Kidney epithelial cell (primary cell): Measurements from ENCODE around the gene TTLL11. TPM values are rescaled to one million over a fixed set of nuclear protein-coding genes. Genes with fewer than 3 reads are reported as not detected.

Source experiments
- DNase-seq: peaks from one replicate; pipeline ENCODE4 v3.0.0-alpha.2; 2010; ENCODE audit warnings: low read depth
- H3K27me3 ChIP-seq: 2 replicates; pipeline ENCODE4 v1.6.0; 2011; ENCODE audit warnings: low read length; ENCODE audit not compliant: control insufficient read depth, insufficient read depth
- H3K36me3 ChIP-seq: 2 replicates; pipeline ENCODE4 v1.5.1; 2011; ENCODE audit warnings: low read length; ENCODE audit not compliant: control insufficient read depth, insufficient read depth
- H3K4me3 ChIP-seq: 2 replicates; pipeline ENCODE4 v1.5.1; 2011; ENCODE audit warnings: low read depth, mild to moderate bottlenecking, control low read depth, low read length
- CTCF ChIP-seq: IDR thresholded peaks from 2 replicates; pipeline ENCODE4 v1.5.1; 2011; ENCODE audit warnings: mild to moderate bottlenecking, moderate library complexity, low read length, control low read depth, inconsistent platforms; ENCODE audit not compliant: insufficient read depth, poor library complexity, severe bottlenecking
- total RNA-seq: library from RNA; depleted of rRNA; stranded (reverse); fragments of >200 nt; gene quantifications from 2 replicates; pipeline ENCODE4 v1.2.3, GENCODE V29; 2015

TTLL11 gene
- total RNA-seq, 1 donor from 2014 or later = 4.2 TPM

- no peak for TF ChIP-seq CTCF
- Histone ChIP-seq H3K36me3 (no peaks in the 10 kb centered on the region), H3K4me3 (no peak overlapping the region), H3K27me3 (no peaks in the 10 kb centered on the region)
- no peak for DNase-seq
Observed at GRCh38 chr9:121935739-121936138, 157.4 kb downstream of the TTLL11 start.

- no peaks in the 10 kb centered on the region for H3K36me3 ChIP-seq
- no peak for TF ChIP-seq CTCF
- no peaks in the 10 kb centered on the region for H3K27me3 ChIP-seq
- no peak for DNase-seq
- no peak overlapping the region for H3K4me3 ChIP-seq
Observed at GRCh38 chr9:121930956-121931355, 162.2 kb downstream of the TTLL11 start.

- no peak for DNase-seq
- TF ChIP-seq CTCF = peak; percentile 50
- H3K27me3 ChIP-seq = no peaks in the 10 kb centered on the region
- no peaks in the 10 kb centered on the region for H3K36me3 ChIP-seq
- H3K4me3 ChIP-seq = no peak overlapping the region
Observed at GRCh38 chr9:121929893-121930875, 162.9 kb downstream of the TTLL11 start.

DNA sequence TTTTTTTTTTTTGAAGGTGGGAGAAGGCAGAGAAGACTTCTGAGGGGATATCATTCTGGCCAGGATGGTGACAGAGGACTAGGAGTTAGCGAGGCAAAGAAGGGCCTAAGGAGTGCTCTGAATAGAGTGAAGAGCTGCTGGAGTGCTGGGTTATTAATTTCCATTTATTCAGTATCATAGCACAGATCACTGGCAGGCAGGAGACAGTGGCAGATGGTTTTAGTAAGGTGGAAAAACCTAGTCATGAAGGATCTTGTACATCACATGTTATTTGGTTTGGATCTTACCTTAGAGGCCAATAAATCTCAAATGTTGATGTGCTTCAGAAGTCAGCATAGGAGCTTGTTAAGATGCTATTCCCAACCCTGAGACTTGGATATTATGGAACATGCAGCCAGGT, 165.5 kb downstream of the TTLL11 start:
- TF ChIP-seq CTCF = no peak
- Histone ChIP-seq H3K36me3 (no peaks in the 10 kb centered on the region), H3K27me3 (no peaks in the 10 kb centered on the region), H3K4me3 (no peak overlapping the region)
- no peak for DNase-seq

DNA sequence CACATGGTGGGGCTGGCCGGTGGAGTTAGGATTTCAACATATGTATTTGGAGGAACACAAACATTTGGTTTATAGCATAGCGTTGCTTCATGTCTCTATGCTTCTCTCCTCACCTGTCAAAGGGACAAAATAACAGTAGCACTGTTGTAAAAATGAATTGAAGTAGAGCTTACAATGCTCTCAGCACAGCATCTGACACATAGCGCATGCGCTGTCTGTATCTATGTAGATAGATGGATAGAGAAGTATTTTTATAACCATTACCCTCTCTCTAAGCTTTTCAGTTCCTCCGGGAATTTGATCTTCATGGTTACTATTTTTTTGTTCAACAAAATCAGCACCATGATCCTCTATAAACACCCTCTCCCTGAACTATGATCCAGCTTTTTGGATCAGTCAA, 166.0 kb downstream of the TTLL11 start:
- no peak for TF ChIP-seq CTCF
- Histone ChIP-seq H3K4me3 (no peak overlapping the region), H3K36me3 (no peaks in the 10 kb centered on the region), H3K27me3 (no peaks in the 10 kb centered on the region)
- DNase-seq = no peak

GRCh38 chr9:121926351-121926801, 166.7 kb downstream of the TTLL11 start:
- Histone ChIP-seq H3K27me3 (no peaks in the 10 kb centered on the region), H3K4me3 (no peak overlapping the region), H3K36me3 (no peaks in the 10 kb centered on the region)
- no peak for DNase-seq
- TF ChIP-seq CTCF = no peak
